Myocyte (in vitro differentiated cells): ENCODE results near the gene GNB1L. TPM values are rescaled to one million over a fixed set of nuclear protein-coding genes. Genes with fewer than 3 reads are reported as not detected.

ENCODE experiments used
- DNase-seq: peaks from one replicate; pipeline ENCODE4 v3.0.0-alpha.2; 2012; ENCODE audit warnings: low read depth
- total RNA-seq: library from RNA; depleted of rRNA; stranded (reverse); fragments of >200 nt; gene quantifications from 2 replicates; pipeline ENCODE4 v1.2.3, GENCODE V29; 2014

Gene GNB1L
- total RNA-seq, 1 donor from 2014 or later, result 6.9 TPM

GRCh38 chr22:19755145-19755710 is 99.4 kb downstream of the GNB1L start:
- DNase-seq, result no peak

- DNase-seq, result no peak
These were observed 100.0 kb downstream of the GNB1L start for GRCh38 chr22:19754701-19755144.

- DNase-seq, result peak; percentile 20
These were observed 100.5 kb downstream of the GNB1L start for GRCh38 chr22:19753996-19754700.

GRCh38 chr22:19753090-19753842 is 101.4 kb downstream of the GNB1L start:
- no peak for DNase-seq

GRCh38 chr22:19751497-19752245 is 103.0 kb downstream of the GNB1L start:
- DNase-seq, result no peak

- DNase-seq, result peak; percentile 57
These were observed 103.9 kb downstream of the GNB1L start for GRCh38 chr22:19750507-19751490.

- peak; percentile 88 for DNase-seq
These were observed 104.8 kb downstream of the GNB1L start for GRCh38 chr22:19749876-19750275.

GRCh38 chr22:19748991-19749664 is 105.5 kb downstream of the GNB1L start:
- no peak for DNase-seq

- no peak for DNase-seq
These were observed 106.5 kb downstream of the GNB1L start for GRCh38 chr22:19748139-19748538.

- no peak for DNase-seq
These were observed 107.1 kb downstream of the GNB1L start for GRCh38 chr22:19747551-19747950.

- DNase-seq, result no peak
These were observed 107.9 kb downstream of the GNB1L start for GRCh38 chr22:19746726-19747125.

- DNase-seq, result peak; percentile 100
These were observed 109.2 kb downstream of the GNB1L start for GRCh38 chr22:19745155-19746101.

- DNase-seq, result no peak
These were observed 110.2 kb downstream of the GNB1L start for GRCh38 chr22:19744350-19745006.

GRCh38 chr22:19743651-19744050 is 111.0 kb downstream of the GNB1L start:
- no peak for DNase-seq

GRCh38 chr22:19743081-19743480 is 111.6 kb downstream of the GNB1L start:
- no peak for DNase-seq

GRCh38 chr22:19742160-19743066 is 112.3 kb downstream of the GNB1L start:
- DNase-seq, result no peak

- DNase-seq, result no peak
These were observed 113.6 kb downstream of the GNB1L start for GRCh38 chr22:19741053-19741452.
